BJ (cell line): ENCODE data around the gene ANKRD22. TPM values are rescaled to one million over a fixed set of nuclear protein-coding genes. Genes with fewer than 3 reads are reported as not detected.

ENCODE experiments used
- CTCF ChIA-PET: fragments of 350-600 bp; formaldehyde crosslinking; extraction: SDS; loops from one replicate; lab custom pipeline; 2021; ENCODE audit warnings: antibody characterized with exemption, inconsistent platforms; lab: Yijun Ruan, JAX
- POLR2A ChIA-PET: fragments of 300-600 bp; sonication (Branson Sonifier 250); formaldehyde crosslinking; extraction: SDS; loops from one replicate; lab custom pipeline; 2021; ENCODE audit warnings: antibody characterized with exemption; lab: Charles Lee
- DNase-seq: peaks from one replicate; pipeline ENCODE4 v3.0.0-alpha.2; 2011; ENCODE audit warnings: low read depth
- H3K27me3 ChIP-seq: 2 replicates; pipeline ENCODE4 v1.6.0; 2011; ENCODE audit warnings: low read length; ENCODE audit not compliant: control insufficient read depth, insufficient read depth
- H3K36me3 ChIP-seq: 2 replicates; pipeline ENCODE4 v1.5.1; 2011; ENCODE audit warnings: low read length; ENCODE audit not compliant: control insufficient read depth, insufficient read depth
- H3K4me3 ChIP-seq: 2 replicates; pipeline ENCODE4 v1.5.1; 2011; ENCODE audit warnings: low read depth, mild to moderate bottlenecking, control low read depth, low read length
- polyA plus RNA-seq: library from polyadenylated mRNA; depleted of rRNA; stranded (reverse); fragments of >200 nt; gene quantifications from 2 replicates; pipeline ENCODE4 v1.2.3, GENCODE V29; 2011
- TF ChIP-seq, protein P1 (sequence below): IDR thresholded peaks from 2 replicates; pipeline ENCODE4 v1.5.1; 2011; ENCODE audit warnings: low read depth, mild to moderate bottlenecking, control low read depth, inconsistent platforms, low read length, moderate library complexity; ENCODE audit not compliant: insufficient read depth

ANKRD22 gene
- polyA plus RNA-seq, 1 experiment, result not detected

DNA sequence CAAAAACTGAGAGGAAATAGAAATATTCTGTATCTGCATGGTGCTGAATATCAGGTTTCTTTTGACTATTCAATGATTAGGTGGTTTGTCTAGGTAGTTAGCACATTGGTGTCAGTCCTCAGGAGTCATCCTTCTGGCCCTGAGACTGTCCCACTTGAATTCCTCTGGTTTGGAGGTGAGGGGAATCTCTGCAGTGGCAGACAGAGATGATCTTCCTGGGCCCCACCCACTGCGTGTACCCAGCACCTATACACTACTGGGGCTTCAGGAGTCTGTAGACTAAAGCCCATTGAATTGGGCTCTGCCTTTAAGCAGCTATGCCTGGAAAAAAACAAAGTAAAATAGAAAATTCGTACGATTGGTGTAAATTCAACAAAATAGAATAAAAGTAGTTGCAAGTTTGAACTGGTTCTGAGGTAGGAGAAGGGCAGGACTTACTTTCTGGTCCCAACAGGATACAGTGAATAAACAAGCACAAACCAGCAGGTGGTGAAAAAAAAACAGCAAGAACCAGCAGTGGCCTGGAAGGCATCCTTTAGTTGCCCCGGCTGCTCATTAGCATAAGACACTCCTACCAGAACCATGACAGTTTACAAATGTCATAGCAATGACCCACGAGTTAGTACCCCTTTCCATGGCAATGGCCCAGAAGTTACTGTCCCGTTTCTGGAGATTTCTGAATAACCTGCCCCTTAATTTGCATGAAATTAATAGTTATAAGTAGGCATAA, 47.4 kb downstream of the ANKRD22 start:
- no peak for DNase-seq
- Histone ChIP-seq H3K4me3 (no peak overlapping the region), H3K36me3 (no peaks in the 10 kb centered on the region), H3K27me3 (no peaks in the 10 kb centered on the region)
- POLR2A ChIA-PET, result no interaction called here
- TF ChIP-seq, protein P1, sequence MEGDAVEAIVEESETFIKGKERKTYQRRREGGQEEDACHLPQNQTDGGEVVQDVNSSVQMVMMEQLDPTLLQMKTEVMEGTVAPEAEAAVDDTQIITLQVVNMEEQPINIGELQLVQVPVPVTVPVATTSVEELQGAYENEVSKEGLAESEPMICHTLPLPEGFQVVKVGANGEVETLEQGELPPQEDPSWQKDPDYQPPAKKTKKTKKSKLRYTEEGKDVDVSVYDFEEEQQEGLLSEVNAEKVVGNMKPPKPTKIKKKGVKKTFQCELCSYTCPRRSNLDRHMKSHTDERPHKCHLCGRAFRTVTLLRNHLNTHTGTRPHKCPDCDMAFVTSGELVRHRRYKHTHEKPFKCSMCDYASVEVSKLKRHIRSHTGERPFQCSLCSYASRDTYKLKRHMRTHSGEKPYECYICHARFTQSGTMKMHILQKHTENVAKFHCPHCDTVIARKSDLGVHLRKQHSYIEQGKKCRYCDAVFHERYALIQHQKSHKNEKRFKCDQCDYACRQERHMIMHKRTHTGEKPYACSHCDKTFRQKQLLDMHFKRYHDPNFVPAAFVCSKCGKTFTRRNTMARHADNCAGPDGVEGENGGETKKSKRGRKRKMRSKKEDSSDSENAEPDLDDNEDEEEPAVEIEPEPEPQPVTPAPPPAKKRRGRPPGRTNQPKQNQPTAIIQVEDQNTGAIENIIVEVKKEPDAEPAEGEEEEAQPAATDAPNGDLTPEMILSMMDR, result no peak
- CTCF ChIA-PET, result interaction anchor here (0.6 to 2.4 kb wide), 8 partner anchors 12 to 239 kb away, joined by 3 to 7 read pairs (median 3); partner anchors contain the start of gene RNLS

- no peak overlapping the region for H3K4me3 ChIP-seq
- DNase-seq, result no peak
- no peaks in the 10 kb centered on the region for H3K27me3 ChIP-seq
- CTCF ChIA-PET, result interaction anchor here (0.6 to 2.4 kb wide), 8 partner anchors 11 to 221 kb away, joined by 3 to 7 read pairs (median 4); partner anchors contain the start of gene RNLS
- TF ChIP-seq, protein P1, result no peak
- POLR2A ChIA-PET, result no interaction called here
- H3K36me3 ChIP-seq, result no peaks in the 10 kb centered on the region
These were observed 48.0 kb downstream of the ANKRD22 start for GRCh38 chr10:88803641-88804040.

DNA sequence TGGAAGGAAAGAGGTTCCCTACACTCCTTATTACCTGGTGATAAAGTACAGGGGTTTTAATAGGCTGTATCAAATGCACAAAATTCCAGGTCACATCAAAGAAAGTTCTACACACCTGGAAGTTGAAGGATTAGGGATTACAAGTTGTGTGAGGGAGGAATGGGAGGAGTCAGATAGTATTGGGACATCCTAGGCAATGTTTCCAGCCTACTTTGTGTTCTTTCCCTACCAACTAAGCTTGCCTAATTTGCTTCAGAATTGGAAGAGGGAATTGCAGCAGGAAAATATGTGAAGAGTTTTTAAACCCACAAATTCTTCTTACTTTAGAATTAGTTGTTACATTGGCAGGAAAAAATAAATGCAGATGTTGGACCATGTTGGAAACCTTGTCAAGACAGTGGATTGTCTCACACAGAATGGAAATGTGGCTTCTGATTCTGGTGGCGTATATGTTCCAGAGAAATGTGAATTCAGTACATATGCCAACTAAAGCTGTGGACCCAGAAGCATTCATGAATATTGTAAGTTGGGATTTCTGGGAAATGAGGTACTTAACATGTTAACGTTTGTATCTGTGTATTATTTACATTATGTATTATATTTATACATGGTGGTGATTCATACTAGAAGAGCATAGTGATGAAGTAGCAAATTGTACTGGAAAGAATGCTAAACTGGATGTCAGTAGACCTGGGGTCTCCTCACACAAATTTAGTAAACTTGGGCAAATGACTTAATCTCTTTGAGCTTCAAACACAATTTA, 48.9 kb downstream of the ANKRD22 start, which contains the start of gene LIPM:
Gene LIPM (plus strand): TSS at position 208 of the 763 bp plus-strand sequence. CDS start 167 bp downstream, at position 375.
- ChIA-PET CTCF (interaction anchor here (0.6 to 2.4 kb wide), 2 partner anchors 95 to 220 kb away, joined by 3 to 7 read pairs; partner anchors contain the start of gene RNLS), POLR2A (no interaction called here)
- TF ChIP-seq, protein P1, result no peak
- no peaks in the 10 kb centered on the region for H3K27me3 ChIP-seq
- no peak within 1 kb of the TSS for H3K4me3 ChIP-seq
- DNase-seq, result no peak
- no peaks in the 10 kb centered on the region for H3K36me3 ChIP-seq

GRCh38 chr10:88800152-88801125, 51.2 kb downstream of the ANKRD22 start:
- no peaks in the 10 kb centered on the region for H3K36me3 ChIP-seq
- DNase-seq, result peak; percentile 25
- H3K27me3 ChIP-seq, result peaks cover 2% of the 10 kb centered on the region; the same call in 1 of the 2 replicates
- CTCF ChIA-PET, result interaction anchor here (1.2 to 3.9 kb wide), 4 partner anchors 9 to 217 kb away, joined by 3 to 20 read pairs (median 6); partner anchors contain the start of gene RNLS
- TF ChIP-seq, protein P1, result no peak
- H3K4me3 ChIP-seq, result no peak overlapping the region
- POLR2A ChIA-PET, result no interaction called here
